ENCODE measurements around the gene MAP7.

The MAP7 gene

GRCh38 chr6:136535880-136536650 is 14.2 kb downstream of the MAP7 start:
- TF ChIP-seq EZH2phosphoT487 (IDR thresholded peaks at IDR 0.05; ENCODE audit: low read depth): no peak
- no peak for TF ChIP-seq CTCF (IDR thresholded peaks at IDR 0.05; ENCODE audit: low read depth, low read length)

GRCh38 chr6:136535017-136535765 is 15.0 kb downstream of the MAP7 start:
- H3K4me2 ChIP-seq (ENCODE audit: low read length): no peak overlapping the region
- no peaks in the 10 kb centered on the region for H3K36me3 ChIP-seq (replicated peaks; ENCODE audit: low read depth, low read length)
- H3K9me3 ChIP-seq (ENCODE audit: insufficient read depth, low read length): no peaks in the 10 kb centered on the region
- no peaks in the 10 kb centered on the region for H3K4me1 ChIP-seq (ENCODE audit: low read length)
- H3K27me3 ChIP-seq (ENCODE audit: low read depth, low read length): peaks cover 2% of the 10 kb centered on the region; the same call in 1 of the 2 replicates
- TF ChIP-seq CTCF (IDR thresholded peaks at IDR 0.05; ENCODE audit: low read depth, low read length) (no peak), EZH2phosphoT487 (IDR thresholded peaks at IDR 0.05; ENCODE audit: low read depth) (no peak)
- no peak overlapping the region for H3K9ac ChIP-seq (ENCODE audit: low read length)
- H2AFZ ChIP-seq (ENCODE audit: low read depth, low read length): no peak overlapping the region
- no peak overlapping the region for H3K27ac ChIP-seq (ENCODE audit: low read length)
- no peaks in the 10 kb centered on the region for H3K79me2 ChIP-seq (ENCODE audit: low read length)
- H3K4me3 ChIP-seq (ENCODE audit: low read length): no peak overlapping the region
- H4K20me1 ChIP-seq (ENCODE audit: insufficient read depth, low read length): no peaks in the 10 kb centered on the region

More at GRCh38 chr6:136535880-136536650, 14.2 kb downstream of the MAP7 start:
- Histone ChIP-seq H3K27ac (ENCODE audit: low read length) (no peak overlapping the region), H2AFZ (ENCODE audit: low read depth, low read length) (no peak overlapping the region), H3K27me3 (ENCODE audit: low read depth, low read length) (peaks cover 2% of the 10 kb centered on the region; the same call in 1 of the 2 replicates), H3K9me3 (ENCODE audit: insufficient read depth, low read length) (no peaks in the 10 kb centered on the region), H3K4me1 (ENCODE audit: low read length) (no peaks in the 10 kb centered on the region), H3K36me3 (replicated peaks; ENCODE audit: low read depth, low read length) (no peaks in the 10 kb centered on the region), H4K20me1 (ENCODE audit: insufficient read depth, low read length) (no peaks in the 10 kb centered on the region), H3K4me2 (ENCODE audit: low read length) (no peak overlapping the region), H3K9ac (ENCODE audit: low read length) (no peak overlapping the region), H3K79me2 (ENCODE audit: low read length) (no peaks in the 10 kb centered on the region), H3K4me3 (ENCODE audit: low read length) (no peak overlapping the region)

GRCh38 chr6:136534268-136534667 is 16.0 kb downstream of the MAP7 start:
- TF ChIP-seq EZH2phosphoT487 (IDR thresholded peaks at IDR 0.05; ENCODE audit: low read depth): no peak
- TF ChIP-seq CTCF (IDR thresholded peaks at IDR 0.05; ENCODE audit: low read depth, low read length): no peak
- Histone ChIP-seq H3K79me2 (ENCODE audit: low read length) (no peaks in the 10 kb centered on the region), H3K9ac (ENCODE audit: low read length) (no peak overlapping the region)

GRCh38 chr6:136533487-136533886 is 16.7 kb downstream of the MAP7 start:
- no peaks in the 10 kb centered on the region for H4K20me1 ChIP-seq (ENCODE audit: insufficient read depth, low read length)
- no peaks in the 10 kb centered on the region for H3K79me2 ChIP-seq (ENCODE audit: low read length)
- H3K27me3 ChIP-seq (ENCODE audit: low read depth, low read length): no peaks in the 10 kb centered on the region
- no peaks in the 10 kb centered on the region for H3K9me3 ChIP-seq (ENCODE audit: insufficient read depth, low read length)
- no peak overlapping the region for H3K9ac ChIP-seq (ENCODE audit: low read length)
- no peak overlapping the region for H3K4me2 ChIP-seq (ENCODE audit: low read length)
- no peaks in the 10 kb centered on the region for H3K4me1 ChIP-seq (ENCODE audit: low read length)
- no peaks in the 10 kb centered on the region for H3K36me3 ChIP-seq (replicated peaks; ENCODE audit: low read depth, low read length)
- H3K27ac ChIP-seq (ENCODE audit: low read length): no peak overlapping the region
- TF ChIP-seq EZH2phosphoT487 (IDR thresholded peaks at IDR 0.05; ENCODE audit: low read depth): no peak
- no peak overlapping the region for H3K4me3 ChIP-seq (ENCODE audit: low read length)
- H2AFZ ChIP-seq (ENCODE audit: low read depth, low read length): no peak overlapping the region

More at GRCh38 chr6:136534268-136534667, 16.0 kb downstream of the MAP7 start:
- H3K4me3 ChIP-seq (ENCODE audit: low read length): no peak overlapping the region
- H3K4me2 ChIP-seq (ENCODE audit: low read length): no peak overlapping the region
- H3K4me1 ChIP-seq (ENCODE audit: low read length): no peaks in the 10 kb centered on the region
- no peaks in the 10 kb centered on the region for H3K9me3 ChIP-seq (ENCODE audit: insufficient read depth, low read length)
- no peak overlapping the region for H3K27ac ChIP-seq (ENCODE audit: low read length)
- no peaks in the 10 kb centered on the region for H3K36me3 ChIP-seq (replicated peaks; ENCODE audit: low read depth, low read length)
- no peaks in the 10 kb centered on the region for H3K27me3 ChIP-seq (ENCODE audit: low read depth, low read length)
- H4K20me1 ChIP-seq (ENCODE audit: insufficient read depth, low read length): no peaks in the 10 kb centered on the region
- no peak overlapping the region for H2AFZ ChIP-seq (ENCODE audit: low read depth, low read length)

All from OCI-LY3 (cell line).